Islet of Langerhans (tissue), 1 donor: ENCODE results near the gene HS6ST2.

Experiments used
- FAIRE-seq: peaks from one replicate; lab custom pipeline; 2011; peaks lifted over from hg19 to GRCh38; lab: Jason Lieb, UNC

Gene HS6ST2

DNA sequence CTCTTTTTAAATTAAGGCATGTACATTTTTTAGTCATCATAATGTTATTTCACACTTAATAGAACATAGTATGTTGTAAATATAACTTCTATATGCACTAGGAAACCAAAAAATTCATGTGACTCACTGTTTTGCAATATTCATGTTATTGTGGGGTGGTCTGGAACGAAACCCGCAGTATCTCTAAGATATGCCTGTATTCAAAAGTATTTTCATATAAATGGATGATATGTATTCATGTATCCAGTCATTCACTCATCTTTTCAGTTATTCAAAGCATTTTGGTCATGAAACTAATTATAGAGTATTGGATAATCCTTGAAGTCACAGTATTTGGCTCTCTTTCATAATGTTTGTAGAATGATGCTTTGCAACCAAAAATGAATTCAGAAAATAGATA is 168.1 kb downstream of the HS6ST2 start:
- FAIRE-seq, result no peak

DNA sequence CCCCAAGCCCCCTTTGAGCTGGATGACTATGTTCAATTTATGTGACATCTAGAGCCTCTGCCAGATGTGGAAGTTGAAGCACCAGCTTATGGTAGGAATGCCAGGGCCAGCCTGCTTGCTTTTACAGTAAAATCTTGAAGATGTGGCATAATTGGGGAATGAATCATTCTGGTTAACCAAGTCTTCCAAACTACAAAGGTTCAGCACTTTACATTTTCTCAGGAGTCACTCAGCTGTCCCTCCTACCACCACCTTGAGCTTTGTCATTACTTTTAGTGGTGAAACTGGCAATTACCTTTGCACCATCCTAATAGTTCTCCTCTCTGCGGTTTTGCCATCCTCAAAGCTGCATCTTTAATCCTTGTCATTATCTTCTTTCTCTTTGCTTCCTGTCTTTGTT is 172.2 kb downstream of the HS6ST2 start:
- FAIRE-seq, result no peak

DNA sequence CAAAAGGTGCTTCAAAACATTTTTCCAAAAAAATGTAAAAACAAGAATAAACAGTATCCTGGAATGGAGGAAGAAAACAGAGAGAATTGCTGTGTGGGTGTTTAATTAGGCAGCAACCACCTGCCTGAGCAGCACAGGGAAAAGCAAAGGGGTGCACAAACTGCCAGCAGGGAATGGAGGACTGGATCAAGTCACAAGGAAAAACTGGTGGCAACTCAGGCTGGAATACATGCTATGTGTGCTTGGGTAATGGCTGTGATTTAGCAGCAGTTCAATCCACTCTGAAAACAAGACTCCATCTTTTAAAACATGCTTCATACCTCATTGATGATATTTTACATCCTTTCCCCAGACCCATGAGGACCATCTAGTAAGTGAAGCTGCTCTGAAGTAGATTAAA is 179.5 kb downstream of the HS6ST2 start:
- FAIRE-seq, result no peak

DNA sequence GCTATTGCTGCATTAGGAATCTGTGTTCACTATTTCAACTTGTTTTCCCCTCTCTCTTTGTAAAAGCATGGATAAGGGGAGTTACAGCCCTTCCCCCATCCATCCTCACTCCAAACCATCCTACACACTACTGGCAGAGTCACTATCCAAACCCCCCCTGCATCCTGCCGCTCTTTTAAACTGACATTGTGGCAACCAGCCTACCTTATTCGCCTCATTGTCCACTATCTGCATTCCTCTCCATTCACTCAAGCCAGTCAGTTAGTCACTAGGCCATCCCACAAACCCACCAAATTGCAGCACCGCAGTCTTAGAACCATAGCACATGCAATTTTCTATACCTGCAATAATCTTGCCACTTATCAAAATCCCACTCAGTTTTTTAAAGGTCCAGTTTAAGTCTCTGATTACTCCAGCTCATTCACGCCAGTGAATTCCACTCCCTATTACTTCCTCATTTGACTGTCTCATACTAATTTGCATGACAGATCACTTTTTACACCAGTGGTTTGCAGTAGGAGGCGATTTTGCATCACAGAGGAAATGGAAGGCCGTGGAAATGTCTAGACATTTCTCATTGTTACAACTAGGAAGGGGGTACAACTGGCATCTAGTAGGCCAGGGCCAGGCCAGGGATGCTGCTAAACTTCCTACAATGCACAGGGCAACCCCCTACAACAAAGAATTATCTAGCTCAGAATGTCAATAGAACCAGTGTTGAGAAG is 181.8 kb downstream of the HS6ST2 start:
- FAIRE-seq, result no peak

DNA sequence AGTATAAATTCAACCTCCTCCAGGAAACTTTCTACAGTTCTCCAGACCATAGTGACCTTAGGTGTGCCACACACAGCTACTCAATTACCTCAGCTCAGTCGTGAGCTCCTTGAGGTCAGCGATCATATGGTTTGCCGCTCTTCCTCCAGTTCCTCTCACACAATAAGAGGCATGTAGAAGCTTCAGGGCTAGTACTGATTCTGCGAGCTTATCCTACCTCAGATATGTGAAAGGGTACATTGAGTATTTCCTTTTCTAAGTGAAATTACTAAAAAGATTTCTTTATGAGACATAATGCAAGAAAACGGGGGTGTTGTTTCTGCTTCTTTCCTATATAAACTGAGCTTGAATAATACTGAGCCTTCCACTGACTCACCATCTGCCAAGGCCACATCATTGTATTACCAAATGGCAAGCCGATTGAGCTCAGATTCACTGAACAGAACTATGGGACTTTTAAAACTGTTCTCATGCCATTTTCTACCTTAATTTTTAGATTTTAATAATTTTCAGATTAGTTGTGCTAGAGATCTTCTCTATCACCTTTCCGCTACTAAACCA is 183.1 kb downstream of the HS6ST2 start:
- no peak for FAIRE-seq

DNA sequence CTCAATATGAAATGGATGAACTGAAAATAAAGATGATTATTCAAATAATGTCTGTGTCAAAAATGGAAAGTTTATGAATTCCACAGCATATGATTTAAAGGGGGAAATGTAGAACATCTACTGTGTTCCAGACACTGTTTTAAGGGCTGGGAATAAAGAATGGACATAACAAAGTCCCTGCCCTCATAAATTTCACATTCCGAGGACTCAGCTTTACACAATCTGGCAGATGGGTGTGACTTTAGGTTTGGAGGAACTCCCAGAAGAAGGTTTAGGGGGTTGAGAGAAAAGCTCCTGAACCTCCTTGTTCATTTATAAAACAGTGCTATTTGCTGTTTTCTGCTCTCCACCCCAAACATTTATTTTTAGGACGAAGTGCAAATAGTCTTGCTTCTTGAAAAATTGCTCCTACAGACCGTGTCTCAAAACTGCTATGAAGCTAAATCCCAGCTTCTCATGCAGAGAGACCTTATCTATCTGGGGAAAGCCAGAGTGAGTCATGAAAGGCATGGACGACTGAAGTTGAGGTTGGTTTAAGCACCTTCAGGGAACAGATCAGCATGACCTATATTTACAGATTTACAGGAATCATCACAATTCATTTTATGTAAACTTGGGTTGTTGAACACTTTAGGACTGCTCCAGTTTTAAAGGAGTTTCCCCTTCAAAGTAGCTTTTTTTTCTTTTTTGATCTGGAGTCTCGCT is 184.3 kb downstream of the HS6ST2 start:
- FAIRE-seq, result no peak

DNA sequence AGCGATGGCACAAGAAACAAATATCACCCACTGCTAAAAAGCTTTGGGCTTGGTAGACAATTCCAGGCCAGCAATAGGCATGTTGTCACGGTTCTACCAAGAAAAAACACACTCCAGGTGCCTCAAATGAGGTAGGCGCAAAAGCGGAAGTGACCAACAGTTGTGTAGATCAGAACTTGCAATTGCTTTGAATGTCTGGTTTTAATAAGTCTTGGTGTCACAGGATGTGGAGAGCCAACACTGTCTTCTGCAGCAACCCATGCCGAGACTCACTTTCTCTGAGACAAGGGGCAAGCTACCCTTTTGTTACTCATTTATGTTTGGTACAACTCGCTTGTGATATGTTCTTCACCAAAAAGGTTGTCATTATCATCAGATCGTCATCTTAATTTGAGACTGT is 188.8 kb downstream of the HS6ST2 start:
- no peak for FAIRE-seq

DNA sequence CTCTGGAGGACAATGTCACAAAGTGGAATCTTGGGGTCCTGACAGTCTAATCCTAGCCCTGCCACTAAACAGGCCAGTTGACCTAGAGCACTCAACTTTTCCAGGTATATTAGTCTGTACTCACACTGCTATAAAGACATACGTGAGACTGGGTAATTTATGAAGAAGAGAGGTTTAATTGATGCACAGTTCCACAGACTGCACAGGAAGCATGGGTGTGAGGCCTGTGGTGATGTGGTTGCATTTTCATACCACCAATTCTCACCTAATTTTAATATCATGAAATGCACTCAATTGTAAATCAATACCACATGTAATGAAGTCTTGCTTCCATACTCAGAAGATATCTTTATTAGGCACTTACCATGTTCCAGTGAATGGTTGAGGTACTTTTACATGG is 192.0 kb downstream of the HS6ST2 start:
- no peak for FAIRE-seq

DNA sequence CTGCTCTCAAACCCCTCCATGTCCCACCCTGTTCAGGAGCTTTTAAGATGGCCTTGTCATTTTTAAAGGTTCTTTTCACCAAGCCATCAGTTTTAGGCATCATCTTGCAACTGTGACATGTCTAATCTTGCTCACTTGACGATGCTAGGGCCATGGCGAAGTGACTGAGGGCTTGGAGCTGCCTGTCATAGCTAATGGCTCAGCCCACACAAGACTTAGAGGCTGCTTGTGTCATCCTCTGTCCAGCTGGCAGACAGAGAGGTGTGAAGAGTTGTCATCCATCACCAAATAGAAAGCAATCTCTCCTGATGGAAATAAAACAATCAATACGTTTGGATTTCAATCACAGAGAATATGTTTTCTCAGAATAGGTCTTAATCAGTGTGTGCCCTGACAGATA is 194.9 kb downstream of the HS6ST2 start:
- FAIRE-seq, result no peak

DNA sequence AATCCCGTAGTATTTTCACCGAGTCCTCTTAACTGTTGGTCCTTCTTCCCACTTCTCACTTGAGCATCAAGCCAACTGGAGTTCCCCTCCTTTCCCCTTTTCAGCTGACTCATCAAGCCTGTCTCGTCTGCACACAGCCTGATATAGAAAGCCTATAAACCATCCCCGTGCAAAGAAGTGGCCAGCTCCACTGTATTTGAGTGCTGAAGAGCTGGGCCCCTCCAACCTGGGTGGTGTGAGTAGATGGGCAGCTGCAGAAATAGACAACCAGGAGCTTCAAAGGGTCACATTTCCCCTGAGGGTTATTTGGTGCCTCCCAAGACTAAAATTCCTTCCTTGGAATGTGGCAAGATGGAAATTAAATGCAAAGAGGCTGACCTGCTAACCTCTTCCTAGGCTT is 199.7 kb downstream of the HS6ST2 start:
- FAIRE-seq, result no peak

DNA sequence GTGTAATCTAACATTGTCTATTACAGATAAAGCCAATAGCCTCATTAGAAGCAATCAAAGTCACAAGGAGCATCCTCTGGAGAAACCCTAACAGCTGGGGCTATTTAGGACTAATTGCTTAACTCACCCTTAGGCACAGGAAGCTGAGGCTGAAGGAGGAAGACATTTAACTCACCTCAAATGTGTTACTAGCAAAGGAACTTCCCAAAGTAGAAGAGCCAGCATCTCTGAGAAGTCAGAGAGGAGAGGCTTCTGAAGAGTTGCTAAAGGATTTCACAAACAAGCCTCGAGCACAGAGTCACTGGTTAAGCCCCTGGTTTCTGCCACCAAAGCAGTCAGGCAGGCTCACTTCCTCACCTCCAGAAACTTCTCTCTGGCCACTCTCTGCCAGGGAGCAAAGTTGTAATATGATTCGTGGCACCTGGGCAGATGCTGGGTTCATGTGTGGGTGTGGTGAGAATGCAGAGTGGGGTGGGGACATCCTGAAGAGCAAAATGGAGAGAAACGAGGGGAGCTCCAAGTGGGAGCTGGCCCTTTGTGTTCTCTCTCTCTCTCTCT is 201.3 kb downstream of the HS6ST2 start:
- no peak for FAIRE-seq

DNA sequence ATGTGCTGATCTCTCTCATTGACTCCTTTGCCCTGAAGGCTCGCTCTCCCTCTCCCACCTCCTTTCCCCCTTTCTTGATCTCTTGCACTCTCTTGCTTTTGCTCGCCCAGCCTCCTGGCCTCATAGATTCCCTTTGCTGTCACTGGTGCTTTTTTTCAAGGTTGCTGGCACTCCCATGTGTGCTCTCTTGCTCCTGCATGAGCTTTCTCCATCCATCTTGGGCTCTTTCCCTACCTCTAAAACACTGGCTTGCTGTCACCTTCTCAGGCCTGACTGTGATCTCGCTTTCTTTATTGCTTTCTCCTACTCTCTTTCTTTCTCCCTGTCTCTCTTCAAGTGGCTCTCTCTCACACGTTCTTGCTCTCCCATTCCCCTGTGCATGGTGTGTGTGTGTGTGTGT is 202.0 kb downstream of the HS6ST2 start:
- FAIRE-seq, result no peak

DNA sequence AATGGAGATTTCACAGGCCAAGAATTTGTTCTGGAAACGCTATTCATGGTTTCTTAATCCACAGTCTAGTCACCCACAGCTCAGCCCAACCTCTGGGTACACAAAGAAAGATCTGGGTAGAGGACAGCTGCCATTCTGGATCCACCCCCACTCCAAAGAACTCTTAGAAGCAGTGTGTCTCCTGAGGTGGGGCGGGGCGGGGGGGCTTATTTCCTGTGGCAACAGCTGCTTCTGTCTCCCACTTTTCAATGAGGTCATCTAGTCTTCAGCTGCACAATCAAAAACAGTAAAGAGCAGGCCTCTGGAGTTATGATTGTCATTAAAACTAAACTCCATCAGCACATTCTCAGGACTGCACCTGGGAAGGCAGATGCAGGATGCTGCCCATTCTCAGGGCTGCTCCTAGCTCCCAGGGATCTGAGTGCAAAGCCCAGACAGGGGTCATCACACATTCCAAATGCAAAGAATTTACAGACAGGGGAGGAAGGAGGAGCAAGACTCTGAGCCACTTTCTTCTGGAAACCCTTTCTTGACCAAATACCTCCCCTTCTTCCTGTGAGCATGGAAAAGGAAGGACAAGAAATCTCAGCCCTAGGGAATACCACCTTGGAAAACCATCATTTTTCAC is 207.3 kb downstream of the HS6ST2 start:
- FAIRE-seq, result no peak

DNA sequence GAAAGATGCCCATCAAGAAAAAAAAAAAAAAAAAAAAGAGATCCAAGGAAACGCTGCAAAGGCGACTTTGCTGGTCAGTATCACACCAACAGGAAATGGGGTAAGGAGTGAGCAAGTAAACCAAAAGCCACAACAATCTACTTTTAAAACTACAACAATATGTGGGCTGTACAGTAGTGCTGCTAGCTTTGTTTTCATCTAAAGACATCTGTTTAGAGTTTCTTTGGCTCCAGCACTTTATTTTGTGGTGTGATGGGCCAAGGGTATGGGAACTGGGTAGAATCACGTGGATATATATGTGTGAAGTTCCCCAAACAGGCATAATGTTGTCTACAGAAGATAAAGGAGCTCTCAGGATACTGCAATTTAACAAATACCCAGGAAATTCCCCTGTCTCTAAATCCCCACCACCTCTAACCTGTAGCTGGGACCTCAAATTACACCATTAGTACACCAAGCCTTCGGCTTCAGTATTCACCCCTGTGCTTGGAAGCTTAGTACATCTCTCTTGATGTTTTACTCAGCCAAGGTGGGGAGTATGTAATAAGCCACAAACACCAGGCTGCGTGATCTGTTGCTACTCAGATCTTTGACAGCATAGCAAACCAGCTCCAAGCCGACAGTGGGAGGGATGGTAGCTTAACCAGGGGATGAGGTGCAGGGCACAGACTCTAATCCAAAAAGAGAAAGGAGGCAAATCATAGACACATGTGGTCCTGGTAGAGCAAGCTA is 207.9 kb downstream of the HS6ST2 start:
- FAIRE-seq, result no peak

DNA sequence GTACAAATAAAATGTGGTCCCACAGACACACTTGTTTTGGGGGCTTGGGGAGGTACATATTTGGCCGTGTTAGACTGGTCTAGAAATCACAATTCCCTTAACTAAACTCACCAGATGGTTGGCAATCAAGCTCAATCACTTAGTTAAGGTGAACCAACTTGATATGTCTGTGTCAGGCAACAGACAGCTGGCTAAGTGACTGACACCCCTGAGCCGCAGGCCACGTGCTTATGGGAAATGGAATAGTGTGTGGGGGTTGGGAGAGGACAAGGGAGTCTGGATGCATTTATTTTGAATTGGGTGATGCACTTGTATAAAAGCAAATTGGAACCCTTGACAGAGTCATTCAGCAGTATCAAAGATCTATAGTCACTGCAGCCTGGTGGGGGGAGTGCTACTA is 209.0 kb downstream of the HS6ST2 start:
- no peak for FAIRE-seq

DNA sequence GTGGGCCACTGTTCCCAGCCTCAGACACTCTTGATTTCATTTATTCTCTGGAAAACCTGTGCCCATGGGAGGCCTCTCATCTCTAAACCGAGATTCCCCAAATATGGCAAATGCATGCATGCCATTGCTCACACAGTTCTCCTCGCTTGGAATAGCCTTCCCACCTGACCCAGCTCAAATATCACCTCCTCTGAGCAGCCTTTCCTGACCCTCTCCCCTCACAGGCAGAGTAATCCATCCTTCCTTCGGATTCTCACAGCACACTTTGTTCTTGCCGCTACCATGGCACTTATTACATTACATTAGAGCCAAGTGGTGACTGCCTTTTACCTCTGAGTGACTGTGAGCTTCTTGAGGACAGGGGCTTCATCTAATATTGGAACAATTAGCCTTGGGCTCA is 209.5 kb downstream of the HS6ST2 start:
- FAIRE-seq, result no peak

DNA sequence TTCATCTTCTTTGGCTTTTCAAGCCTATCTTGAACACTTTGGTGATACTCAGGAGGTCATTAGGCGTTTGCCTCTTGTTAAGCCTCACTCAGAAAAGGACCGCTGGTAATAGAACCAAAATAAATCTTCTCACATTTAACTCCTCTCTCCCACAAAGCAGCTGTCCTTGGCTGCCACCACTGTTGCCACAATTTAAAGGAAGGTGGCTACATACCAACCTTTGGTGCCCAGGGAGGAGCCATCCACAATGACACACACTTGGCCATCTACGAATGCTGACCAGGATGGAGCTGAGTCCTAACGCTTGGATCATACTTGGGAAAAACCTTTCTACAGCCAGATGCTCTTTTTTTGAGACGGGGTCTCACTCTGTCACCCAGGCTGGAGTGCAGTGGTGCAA is 210.2 kb downstream of the HS6ST2 start:
- no peak for FAIRE-seq

DNA sequence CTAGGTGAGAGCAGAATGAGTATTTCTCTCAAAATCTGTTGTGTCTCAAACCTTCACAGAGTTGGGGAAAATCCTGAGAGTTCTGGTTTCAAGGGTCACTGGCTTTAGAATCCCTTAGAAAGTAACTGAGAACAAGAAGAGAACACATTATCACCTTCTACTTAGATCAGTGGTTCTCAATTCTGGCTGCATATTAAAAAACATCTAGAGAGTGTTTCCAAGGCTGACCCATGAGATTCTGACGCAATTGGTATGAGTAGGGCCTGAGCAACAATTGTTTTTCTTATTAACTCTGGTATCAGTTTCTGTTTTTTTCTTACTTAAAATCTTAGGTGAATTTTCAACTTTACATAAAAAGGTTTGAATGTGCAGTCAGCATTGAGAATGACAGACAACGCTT is 212.8 kb downstream of the HS6ST2 start:
- FAIRE-seq, result no peak

DNA sequence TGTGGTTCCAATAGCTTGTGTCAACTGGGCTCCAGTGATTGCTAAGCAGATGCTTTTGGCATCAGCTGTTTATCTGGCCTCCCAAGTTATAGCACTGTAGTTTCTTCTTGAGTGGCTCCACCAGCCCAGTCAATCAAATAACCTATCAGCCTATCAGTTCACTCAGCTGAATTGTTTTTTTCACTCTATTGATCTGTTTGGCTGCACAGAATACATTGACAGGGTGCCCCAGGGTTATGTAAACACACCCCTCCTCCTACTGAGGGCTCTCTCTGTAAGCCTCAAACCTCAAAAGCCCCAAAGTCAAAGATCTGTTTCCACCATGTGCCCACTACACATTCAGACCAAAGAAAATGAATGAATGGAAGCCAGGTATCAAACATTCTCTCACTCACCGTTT is 214.0 kb downstream of the HS6ST2 start:
- no peak for FAIRE-seq

DNA sequence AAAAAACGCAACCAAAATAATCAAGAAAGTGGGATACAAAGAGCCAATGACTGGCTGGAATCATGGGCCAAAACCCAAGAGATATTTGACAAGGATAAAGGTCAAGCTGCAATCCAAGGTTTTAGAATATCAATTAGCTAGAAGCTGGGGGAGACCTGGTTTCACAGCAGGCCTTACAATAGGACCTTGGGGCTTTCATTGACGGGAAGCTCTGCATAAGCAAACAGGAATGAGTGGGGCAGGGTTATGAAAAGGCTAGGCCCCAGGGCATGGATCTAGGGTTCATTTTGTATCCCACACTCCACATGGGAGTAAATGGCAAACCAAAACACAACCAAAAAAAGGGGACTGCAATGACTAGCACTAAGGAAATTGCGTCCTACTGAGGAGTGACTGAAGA is 215.3 kb downstream of the HS6ST2 start:
- no peak for FAIRE-seq

DNA sequence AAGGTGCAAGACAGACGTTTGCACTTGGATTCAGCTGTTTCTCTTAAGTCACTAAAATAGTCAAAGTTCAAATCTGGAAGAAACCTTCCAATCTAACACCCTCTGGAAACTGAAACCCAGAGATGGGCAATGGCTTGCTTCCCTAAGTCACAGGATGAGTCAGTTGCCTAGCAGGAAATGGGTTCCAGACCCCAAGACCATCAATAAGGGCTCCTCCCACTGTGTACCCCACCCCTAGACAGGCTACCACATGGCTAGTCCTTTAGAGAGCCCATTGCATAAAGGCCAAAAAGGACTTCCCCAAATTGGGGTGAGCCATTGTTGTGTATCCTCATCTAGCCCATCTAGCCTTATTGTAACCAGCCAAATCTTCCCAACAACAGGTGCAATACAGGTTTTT is 216.2 kb downstream of the HS6ST2 start:
- FAIRE-seq, result no peak

DNA sequence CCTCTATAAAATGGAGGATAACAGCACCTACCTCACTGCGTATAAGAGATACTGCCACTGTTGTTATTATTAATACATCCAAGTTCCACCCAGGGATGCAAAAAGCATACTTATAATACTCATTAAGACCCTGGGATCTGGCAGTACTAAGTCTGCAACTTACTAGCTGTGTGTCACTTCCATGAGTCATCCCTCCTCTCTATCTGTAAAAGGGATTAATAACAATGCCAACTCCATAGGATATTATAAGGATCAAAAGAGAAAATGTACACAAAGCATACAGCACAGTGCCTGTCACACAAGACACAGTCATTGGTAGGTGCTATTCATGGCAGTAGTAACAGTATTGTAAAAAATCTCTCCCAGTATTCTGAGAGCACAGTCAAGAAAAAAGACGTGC is 216.7 kb downstream of the HS6ST2 start:
- FAIRE-seq, result no peak
